M059J (cell line): ENCODE results near the gene IPO5. TPM values are rescaled to one million over a fixed set of nuclear protein-coding genes. Genes with fewer than 3 reads are reported as not detected.
"Not testable (repeated sequence)": the region's sequence is repeated elsewhere in the genome, so short reads cannot be mapped to it uniquely, and the experiment has no call there.

Experiments
- DNase-seq: peaks from one replicate; pipeline ENCODE4 v3.0.0-alpha.2; 2012; ENCODE audit warnings: low read depth
- total RNA-seq: library from RNA; depleted of rRNA; stranded (reverse); fragments of >200 nt; shearing (Covaris generic); gene quantifications from 2 replicates; pipeline ENCODE4 v1.2.3, GENCODE V29; 2014

Gene IPO5
- total RNA-seq, 1 experiment from 2014 or later = 98.2 TPM

DNA sequence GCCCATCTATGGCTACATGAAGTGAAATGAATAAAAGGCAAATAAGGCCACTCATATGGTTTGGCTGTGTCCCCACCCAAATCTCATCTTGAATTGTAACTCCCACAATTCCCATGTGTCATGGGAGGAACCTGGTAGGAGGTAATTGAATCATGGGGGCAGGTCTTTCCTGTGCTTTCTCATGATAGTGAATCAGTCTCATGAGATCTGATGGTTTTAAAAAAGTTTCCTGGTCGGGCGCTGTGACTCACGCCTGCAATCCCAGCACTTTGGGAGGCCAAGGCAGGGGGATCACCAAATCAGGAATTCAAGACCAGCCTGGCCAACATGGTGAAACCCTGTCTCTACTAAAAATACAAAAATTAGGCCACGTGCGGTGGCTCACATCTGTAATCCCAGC, 4.2 kb upstream of the IPO5 start:
- DNase-seq = not testable (repeated sequence)

DNA sequence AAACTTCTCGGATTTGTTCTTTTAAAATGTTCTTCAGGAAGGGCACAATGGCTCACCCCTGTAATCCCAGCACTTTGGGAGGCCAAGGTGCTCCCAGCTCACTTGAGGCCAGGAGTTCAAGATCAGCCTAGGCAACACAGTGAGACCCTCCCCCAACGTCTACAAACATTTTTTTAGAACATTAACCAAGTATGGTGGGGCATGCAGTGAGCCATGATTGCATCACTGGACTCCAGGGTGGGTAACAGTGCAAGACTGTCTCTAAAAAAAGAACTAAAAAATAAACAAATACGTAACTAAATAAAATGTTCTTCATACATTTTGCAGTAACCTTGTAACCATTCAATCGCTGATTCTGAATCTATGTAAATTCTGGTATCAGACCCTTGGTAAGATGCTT, 2.1 kb upstream of the IPO5 start:
- no peak for DNase-seq

DNA sequence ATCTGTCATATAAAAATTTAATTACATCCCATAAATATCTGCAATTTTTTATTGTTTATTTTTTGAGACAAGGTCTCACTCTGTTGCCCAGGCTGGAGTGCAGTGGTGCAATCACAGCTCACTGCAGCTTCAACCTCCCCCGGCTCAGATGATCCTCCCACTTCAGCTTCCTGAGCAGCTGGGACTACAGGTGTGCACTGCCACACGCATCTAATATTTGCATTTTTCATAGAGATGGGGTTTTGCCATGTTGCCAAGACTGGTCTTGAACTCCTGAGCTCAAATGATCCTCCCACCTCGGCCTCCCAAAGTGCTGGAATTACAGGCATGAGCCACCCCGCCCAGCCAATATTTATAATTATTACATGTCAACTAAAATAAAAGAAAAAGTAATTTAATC, 644 bp upstream of the IPO5 start:
- not testable (repeated sequence) for DNase-seq

DNA sequence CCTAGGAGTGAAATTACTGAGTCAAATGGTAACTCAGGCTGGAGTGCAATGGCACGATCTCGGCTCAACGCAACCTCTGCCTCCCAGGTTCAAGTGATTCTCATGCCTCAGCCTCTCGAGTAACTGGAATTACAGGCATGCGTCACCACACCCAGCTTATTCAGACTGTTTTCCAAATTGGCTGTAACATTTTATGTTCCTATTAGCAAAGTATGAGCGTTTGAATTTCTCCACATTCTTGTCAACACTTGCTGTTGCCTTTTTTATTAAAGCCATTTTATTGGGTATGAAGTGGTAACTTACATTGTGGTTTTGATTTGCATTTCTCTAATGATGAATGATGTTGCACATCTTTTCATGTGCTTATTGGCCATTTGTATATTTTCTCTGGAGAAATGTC, 7.9 kb downstream of the IPO5 start:
- DNase-seq = no peak

DNA sequence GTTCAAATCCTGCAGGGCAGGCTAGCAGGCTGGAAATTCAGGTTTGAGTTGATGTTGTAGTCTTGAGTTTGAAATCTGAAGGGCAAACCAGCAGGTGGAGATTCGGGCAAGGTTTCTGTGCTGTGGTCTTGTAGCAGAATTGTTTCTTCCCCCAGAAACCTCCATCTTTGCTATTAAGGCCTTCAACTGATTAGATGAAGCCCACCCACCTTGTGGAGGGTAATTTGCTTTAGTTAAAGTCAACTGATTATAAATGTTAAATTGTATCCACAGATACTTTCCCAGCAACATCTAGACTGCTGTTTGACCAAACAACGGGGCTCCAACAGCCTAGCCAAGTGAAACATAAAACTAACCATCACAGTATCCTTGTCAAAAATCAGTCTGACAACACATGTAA, 9.4 kb downstream of the IPO5 start:
- DNase-seq = no peak

DNA sequence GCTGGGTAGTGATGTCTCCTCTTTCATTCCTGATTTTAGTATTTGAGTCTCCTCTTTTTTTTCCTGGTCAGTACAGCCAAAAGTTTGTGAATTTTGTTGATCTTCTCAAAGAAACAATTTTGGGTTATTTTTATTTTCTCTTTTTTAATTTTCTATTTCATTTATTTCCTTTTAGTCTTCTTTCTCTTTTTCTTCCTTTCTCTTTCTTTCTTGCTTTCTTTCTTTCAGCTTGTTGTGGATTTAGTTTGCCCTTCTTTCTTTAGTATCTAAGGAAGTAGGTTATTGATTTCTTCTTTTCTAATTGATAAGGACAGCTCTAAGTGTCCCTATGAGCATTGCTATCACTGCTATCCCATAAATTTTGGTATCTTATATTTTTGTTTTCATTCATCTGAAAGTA, 13.8 kb downstream of the IPO5 start:
- no peak for DNase-seq

DNA sequence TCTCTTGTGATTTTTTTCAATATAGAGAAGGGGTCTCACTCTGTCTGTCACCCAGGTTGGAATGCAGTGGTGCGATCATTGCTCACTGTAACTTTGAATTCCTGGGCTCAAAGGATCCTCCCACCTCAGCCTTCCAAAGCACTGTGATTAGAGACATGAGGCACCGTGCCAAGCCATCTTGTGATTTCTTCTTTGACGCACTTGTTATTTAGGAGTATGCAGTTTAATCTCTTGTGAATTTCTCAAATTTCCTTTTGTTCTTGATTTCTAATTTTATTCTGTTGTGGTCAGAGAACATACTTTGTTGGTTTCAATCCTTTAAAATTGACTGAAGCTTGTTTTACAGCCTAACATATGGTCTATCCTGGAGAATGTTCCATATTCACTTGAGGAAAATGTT, 14.5 kb downstream of the IPO5 start:
- DNase-seq = no peak

DNA sequence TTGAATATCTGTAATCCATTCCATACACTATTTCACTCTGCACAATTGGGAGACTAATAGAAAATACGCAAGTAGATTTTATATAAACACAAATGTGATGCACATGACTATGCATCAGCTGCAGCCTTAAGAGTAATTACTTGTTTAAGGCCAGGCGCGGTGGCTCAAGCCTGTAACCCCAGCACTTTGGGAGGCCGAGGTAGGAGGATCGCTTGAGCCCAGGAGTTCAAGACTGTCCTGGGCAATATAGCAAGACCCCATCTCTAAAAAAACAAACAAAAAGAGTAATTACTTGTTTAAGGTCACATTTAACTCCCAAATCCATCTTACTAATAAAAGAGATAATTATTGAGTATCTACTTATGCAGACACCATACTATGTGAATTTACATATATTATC, 18.0 kb downstream of the IPO5 start:
- DNase-seq = no peak

DNA sequence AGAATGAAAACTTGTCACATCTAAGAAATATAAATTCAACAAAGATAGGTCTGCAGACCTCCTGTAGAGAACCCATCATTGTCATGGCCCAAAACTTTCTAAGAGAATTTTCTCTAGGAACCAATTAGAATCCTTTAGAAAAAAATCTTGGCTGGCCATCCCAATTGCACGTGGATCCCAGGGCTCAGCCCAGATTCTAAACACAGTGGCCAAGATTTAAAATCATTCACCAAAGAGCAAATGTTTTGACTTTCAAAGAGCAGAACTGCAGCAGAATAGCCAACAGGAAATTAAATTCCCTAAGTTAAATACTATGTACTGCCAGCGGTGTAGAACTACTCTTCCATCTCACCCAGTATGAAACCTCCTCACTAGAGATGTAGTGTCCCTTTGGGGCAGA, 21.3 kb downstream of the IPO5 start:
- DNase-seq = peak; percentile 7

DNA sequence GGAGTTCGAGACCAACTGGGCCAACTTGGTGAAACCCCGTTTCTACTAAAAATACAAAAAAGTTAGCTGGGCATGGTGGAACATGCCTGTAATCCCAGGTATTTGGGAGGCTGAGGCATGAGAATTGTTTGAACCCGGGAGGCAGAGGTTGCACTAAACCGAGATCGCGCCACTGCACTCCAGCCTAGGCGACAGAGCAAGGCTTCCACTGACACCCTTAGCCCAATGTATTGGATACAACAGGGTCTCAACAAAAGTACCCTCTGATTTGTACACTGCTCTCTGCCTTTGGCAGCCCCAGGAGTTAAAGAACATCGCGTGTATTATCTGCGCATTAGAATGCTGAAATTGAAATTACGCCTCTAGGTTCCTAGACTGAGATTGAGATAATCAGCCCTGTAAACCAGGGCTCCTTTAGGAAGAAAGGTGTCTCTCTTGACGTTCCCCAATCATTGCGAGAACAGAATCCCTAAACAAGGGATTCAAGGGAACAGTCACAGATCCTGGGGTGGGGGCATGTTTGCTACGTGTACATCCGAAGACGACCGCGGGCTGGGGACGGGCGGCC, 21.9 kb downstream of the IPO5 start:
- no peak for DNase-seq

DNA sequence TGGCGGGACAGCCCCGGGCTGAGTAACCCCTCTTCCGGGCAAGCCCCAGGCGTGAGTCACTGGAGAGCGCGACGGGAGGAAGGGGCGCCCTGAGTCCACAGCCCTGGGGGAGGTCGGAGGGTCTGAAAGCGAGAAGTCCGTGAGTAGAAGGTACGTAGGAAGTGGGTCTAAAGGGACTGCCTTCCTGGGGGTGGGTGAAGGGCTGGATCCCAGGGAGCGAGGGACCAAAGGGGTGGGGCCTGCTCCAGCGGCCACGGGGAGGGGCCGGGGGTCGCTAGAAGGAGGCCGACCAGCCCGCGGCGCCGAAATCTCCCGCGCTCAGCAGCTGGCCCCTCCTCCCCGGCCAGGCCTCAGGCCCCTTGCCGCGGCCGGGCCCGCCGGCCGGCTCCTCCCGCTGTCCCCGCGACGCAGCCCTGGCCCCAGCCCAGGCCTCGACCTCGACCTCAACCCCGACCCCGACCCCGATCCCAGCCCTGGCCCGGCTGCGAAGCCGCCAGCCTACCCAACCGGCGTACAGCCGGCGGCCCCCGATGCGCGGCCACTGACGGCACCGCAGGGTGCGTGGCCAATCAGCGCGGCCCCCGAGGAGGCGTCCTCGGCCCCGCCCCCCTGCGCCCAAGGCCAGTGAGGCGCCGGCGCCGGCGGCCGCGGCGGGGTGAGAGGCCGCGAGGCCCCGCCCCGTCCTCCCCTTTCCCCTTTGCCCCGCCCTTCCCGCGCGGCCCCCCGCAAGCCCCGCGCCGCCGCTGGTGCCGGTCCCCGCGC, 22.6 kb downstream of the IPO5 start:
- peak; percentile 84 for DNase-seq

DNA sequence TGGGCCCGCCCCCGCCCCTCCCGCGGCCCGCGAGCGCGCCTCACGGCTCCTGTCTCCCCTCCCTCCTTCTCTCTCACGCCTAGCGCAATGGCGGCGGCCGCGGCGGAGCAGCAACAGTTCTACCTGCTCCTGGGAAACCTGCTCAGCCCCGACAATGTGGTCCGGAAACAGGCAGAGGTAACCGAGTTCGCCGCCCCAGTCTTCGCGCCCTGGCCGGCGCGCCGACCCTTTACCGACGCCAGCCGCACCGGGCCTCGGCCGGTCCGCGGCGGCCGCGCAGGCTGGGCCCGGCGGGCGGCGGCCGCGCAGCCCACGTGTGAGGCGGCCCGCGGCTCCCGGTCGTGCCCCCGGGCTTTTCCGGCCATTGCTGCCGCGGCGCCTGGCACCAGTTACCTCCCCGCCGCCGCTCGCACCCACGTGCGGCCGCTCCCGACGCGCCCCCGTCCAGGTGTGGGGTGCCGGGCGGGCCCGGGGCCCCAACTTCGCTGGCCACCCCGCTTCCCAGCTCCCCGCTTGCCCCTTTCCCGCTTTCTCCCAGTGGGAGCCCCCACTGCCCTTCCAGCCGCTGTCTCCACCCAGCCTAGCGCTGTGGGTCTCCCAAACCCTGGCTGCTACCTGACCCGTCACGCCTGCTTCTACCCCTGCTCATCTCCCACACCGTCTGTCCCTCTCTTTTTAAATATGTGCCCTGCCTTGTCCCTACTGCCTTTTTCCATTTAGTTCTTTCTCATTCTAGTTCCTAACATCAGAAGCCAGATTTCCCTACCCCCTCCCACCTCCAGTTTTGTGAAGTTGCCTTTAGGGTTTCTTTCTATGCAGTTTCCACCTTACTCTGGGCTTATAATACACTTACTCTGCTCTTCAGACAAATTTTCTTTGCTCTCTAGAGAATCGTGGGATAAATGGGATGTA, 23.4 kb downstream of the IPO5 start:
- DNase-seq = peak; percentile 29

DNA sequence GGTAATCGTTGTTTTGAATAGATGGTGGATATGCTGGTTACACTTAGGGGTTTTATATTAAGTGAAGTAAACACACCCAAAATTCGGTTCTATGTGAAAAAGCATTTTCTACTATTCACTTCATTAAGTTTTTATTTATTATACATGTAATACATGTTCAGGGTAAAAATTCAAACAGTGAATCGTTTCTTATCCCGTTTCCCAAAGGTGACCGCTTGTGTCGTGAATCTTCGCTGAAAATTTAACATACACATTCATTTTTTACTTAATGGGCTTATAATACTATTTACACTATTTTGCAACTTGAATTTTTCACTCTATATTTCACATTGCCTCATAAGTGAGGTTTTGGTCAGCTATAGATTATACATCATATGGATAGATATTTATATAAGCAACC, 24.5 kb downstream of the IPO5 start:
- no peak for DNase-seq

DNA sequence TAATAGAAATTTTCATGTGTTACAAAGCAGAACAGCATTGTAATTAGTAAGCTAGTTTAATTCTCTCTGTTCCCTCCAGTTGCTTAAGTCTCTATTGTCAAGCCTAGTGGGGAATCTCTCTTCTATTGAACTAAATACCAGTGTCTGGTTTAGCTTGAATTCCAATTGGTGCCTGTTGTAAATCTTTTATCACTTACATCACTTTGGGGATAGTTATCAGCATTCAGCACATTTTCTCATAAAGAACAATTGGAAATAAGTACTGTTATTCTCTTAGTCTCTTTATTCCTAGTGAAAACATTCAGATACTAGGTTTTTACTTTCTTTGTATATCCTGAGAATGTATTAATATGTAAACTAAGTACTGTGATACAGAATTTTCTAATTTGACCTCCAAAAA, 25.2 kb downstream of the IPO5 start:
- DNase-seq = no peak

DNA sequence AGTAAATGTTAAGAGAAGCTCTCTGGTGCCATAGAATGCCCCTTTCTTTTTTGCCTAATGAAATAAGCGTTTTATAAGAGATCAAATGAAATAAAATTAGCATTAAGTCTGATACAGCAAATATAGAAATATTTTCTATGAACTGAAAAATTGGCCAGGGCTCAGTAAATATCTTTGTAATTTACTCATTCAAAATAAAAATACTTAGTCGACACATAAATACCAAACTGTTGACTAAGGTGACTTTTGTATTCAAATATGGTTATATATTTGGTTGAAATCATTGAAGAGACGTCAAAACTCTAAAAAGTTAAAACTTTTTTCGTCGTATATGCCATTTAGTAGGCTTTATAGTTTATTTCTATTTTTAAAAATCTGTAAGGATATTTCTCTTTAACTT, 25.6 kb downstream of the IPO5 start:
- peak; percentile 10 for DNase-seq

DNA sequence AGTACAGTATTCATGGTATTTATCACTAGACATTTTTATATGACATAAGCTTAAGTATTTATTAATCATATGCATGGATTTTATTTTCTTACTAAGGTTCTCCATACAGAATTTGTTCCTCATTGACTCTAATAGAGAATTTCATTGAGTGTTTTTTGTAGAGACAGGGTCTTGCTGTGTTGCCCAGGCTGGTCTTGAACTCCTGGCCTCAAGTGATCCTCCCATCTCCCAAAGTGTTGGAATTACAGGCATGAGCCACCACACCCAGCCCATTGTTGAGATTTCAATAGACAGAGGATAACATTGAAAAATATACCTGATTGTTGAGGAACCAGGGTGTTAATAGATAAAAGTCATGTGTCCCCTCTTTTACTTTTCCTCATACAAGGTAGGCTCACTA, 26.1 kb downstream of the IPO5 start:
- no peak for DNase-seq

DNA sequence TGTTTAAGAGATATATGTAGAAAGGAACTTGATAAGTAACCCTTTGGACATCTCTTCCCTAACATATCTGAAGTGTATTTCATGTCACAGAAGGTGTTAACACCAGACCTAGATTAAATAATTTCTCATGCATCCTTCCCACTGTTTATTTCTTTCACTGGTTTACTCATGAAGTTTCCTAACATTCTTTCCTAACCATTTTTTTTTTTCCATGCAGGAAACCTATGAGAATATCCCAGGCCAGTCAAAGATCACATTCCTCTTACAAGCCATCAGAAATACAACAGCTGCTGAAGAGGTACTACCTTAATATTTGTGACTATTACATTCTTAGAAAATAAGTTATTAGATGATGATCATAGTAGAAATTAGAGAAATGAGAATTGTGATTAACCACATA, 28.8 kb downstream of the IPO5 start:
- no peak for DNase-seq

DNA sequence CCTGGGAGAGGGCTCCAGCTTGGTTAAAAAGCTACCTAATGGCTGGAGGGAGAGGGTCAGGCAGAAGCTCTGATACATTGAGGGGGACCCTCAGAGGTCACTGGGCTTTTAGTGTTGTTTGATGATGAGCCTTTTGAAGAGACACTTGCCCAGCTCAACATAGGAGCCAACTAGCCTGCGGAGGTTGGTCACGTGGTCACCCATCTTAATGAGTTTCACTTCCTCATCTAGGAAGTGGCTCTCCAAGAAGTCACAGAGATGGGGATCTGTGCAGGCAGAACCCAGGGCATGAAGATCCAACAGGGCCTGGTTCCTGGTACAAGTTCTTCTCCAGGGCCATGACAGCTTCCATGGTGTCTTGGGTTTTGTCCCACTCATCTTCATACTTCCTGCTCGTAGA, 33.4 kb downstream of the IPO5 start:
- no peak for DNase-seq

DNA sequence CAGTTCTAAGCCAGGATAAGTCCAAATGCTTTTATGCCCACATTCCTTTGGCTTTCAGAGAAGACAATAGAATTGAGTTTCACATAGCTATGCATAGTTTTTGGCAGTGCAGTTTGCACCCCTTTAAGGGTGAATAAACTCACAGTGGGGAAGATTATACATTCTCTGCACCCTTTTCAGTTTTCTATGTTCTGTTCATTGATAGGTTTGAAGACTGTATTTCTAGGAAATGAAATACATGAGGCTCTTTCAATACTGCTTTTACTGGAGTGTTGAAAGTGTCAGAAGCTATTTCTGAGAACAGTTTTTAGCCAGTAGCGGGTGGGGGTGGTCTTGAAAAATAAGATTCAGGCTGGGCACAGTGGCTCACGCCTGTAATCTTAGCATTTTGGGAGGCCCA, 46.2 kb downstream of the IPO5 start:
- no peak for DNase-seq

DNA sequence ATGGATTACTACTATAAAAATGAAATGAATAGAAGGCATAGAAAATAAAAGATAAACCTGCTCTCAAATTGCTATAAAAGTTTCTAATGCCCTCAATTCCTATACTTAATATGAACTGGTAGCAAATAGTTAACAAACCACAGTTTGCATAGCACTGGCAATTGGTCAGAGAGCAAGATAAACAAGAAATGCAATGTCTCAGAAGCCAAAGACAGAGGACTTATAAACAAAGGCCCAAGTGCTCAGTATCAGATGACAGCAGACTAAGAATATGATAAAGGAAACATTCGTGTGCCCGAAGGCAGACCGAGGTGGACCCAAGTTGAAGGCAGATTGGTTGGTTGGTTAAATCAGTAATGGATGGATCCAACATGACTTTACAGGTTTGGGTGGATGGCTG, 50.6 kb downstream of the IPO5 start:
- DNase-seq = peak; percentile 74

DNA sequence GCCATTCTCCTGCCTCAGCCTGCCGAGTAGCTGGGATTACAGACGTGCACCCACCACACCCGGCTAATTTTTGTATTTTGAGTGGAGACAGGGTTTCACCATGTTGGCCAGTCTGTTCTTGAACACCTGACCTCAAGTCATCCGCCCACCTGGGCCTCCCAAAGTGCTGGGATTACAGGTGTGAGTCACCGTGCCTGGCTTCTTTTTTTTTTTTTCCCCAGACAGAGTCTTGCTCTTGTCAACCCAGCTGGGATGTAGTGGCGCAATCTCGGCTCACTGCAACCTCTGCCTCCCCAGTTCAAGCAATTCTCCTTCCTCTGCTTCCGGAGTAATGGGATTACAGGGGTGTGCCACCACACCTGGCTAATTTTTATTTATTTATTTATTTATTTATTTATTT, 51.5 kb downstream of the IPO5 start:
- peak; percentile 11 for DNase-seq

DNA sequence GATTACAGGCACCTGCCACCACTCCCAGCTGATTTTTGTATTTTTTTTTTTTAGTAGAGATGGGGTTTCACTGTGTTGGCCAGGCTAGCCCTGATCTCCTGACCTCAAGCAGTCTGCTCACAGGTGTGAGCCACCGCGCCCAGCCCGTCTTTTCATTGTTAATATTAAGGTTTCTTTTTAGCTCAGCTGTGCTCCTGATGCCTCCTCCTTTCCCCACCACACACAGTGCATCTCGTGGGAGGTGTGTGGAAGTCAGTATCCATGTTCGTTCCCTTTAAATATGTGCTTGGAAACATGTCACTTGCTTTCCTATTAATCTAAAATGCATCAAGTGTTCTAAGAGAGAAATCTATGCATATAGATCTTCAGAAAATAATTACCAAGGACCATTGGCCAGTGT, 53.5 kb downstream of the IPO5 start:
- DNase-seq = no peak

DNA sequence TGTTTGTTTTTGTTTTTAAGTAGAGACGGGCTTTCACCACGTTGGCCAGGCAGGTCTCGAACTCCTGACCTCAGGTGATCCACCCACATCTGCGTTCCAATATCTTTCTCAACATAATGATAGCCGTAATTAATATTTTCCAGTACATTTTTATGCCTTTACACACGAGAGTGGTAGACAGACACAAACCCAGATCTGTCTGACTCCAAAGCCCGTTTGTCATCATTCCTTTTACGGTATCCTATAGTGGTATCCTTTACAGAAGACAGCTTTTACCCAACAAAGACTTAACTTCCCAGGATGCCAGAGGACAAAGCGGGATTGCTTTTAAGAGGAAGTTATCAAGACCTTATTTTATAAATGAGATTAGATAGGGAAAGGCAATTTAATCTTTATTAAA, 59.8 kb downstream of the IPO5 start:
- no peak for DNase-seq
